HepG2 (cell line): ENCODE data around the gene TSSK2. TPM values are rescaled to one million over a fixed set of nuclear protein-coding genes. Genes with fewer than 3 reads are reported as not detected.

ENCODE experiments used
- ATAC-seq: fragments of 200-7000 bp; cut with Tn5 transposase; 3 replicates; pipeline ENCODE4 v1.9.1; 2020; ENCODE audit warnings: mild to moderate bottlenecking, moderate library complexity
- BruUV-seq: library from RNA; stranded (reverse); fragments of 400-500 nt; replicated peaks from 2 replicates; lab custom pipeline; 2021; lab: Mats Ljungman, UMichigan
- CTCF ChIA-PET: fragments of 300-600 bp; formaldehyde crosslinking; extraction: SDS; loops from one replicate; lab custom pipeline; 2021; ENCODE audit warnings: low total read pairs, inconsistent platforms, low intra/inter-chr PET ratio; lab: Yijun Ruan, JAX
- POLR2A ChIA-PET: fragments of 350-600 bp; sonication (Branson Sonifier 250); formaldehyde crosslinking; loops from one replicate; lab custom pipeline; 2020; ENCODE audit warnings: antibody characterized with exemption, inconsistent platforms; lab: Yijun Ruan, JAX
- DNase-seq: peaks from one replicate; pipeline ENCODE4 v3.0.0-alpha.2; 2015; ENCODE audit warnings: low spot score
- FAIRE-seq: peaks from 3 replicates; lab custom pipeline; 2011; peaks lifted over from hg19 to GRCh38; lab: Jason Lieb, UNC
- H2AFZ ChIP-seq: one replicate; pipeline ENCODE4 v1.6.1; 2011; ENCODE audit warnings: low read length, inconsistent platforms
- H3K27ac ChIP-seq: fragments of 300-600 bp; 3 replicates; pipeline ENCODE4 v1.8.0; 2011; ENCODE audit warnings: mixed run types, mild to moderate bottlenecking, mixed read lengths, low read length, inconsistent platforms; ENCODE audit not compliant: insufficient read depth; ENCODE audit errors: extremely low read length
- H3K27me3 ChIP-seq, 2 experiments: fragments of 200-600 bp in 1 of 2; 2 replicates in 1 of 2; 3 replicates in 1 of 2; pipeline versions ENCODE4 v1.6.0 to v1.8.0; 2011; ENCODE audit warnings: low read length in 2 of 2, mild to moderate bottlenecking in 2 of 2, moderate library complexity in 2 of 2, inconsistent platforms in 1 of 2; ENCODE audit not compliant: insufficient read depth in 2 of 2, control insufficient read depth in 1 of 2
- H3K36me3 ChIP-seq, 2 experiments: fragments of 200-600 bp in 1 of 2; replicated peaks in 1 of 2; 2 replicates in 1 of 2; 3 replicates in 1 of 2; pipeline versions ENCODE4 v1.5.1 to v1.8.0; 2011; ENCODE audit warnings: low read length in 2 of 2, inconsistent platforms in 1 of 2; ENCODE audit not compliant: insufficient read depth in 2 of 2, control insufficient read depth in 1 of 2
- H3K4me1 ChIP-seq: 2 replicates; pipeline ENCODE4 v1.5.1; 2012; ENCODE audit warnings: low read length, inconsistent platforms; ENCODE audit not compliant: insufficient read depth
- H3K4me2 ChIP-seq: 2 replicates; pipeline ENCODE4 v1.6.0; 2011; ENCODE audit warnings: low read depth, low read length, inconsistent platforms
- H3K4me3 ChIP-seq, 3 experiments: fragments of 200-600 bp in 1 of 3; sonication (generic), shearing (Covaris generic) in 1 of 3; replicated peaks in 1 of 3; 2 replicates each; pipeline ENCODE4 v1.5.1; 2011 to 2016; ENCODE audit warnings: low read length in 3 of 3, inconsistent platforms in 2 of 3, low read depth in 2 of 3, mild to moderate bottlenecking in 2 of 3, control low read depth in 1 of 3, mixed read lengths in 1 of 3; ENCODE audit not compliant: insufficient read depth in 1 of 3
- H3K79me2 ChIP-seq: one replicate; pipeline ENCODE4 v1.6.1; 2011; ENCODE audit warnings: low read length, inconsistent platforms; ENCODE audit not compliant: insufficient read depth
- H3K9ac ChIP-seq: 2 replicates; pipeline ENCODE4 v1.6.0; 2011; ENCODE audit warnings: mild to moderate bottlenecking, low read depth, low read length, inconsistent platforms; ENCODE audit not compliant: insufficient read depth
- H3K9me3 ChIP-seq: 2 replicates; pipeline ENCODE4 v1.5.1; 2012; ENCODE audit warnings: mild to moderate bottlenecking, low read length
- H4K20me1 ChIP-seq: 2 replicates; pipeline ENCODE4 v1.6.0; 2011; ENCODE audit warnings: inconsistent platforms, mild to moderate bottlenecking, low read length, moderate library complexity; ENCODE audit not compliant: insufficient read depth
- FOXK1 ChIP-seq: sonication (generic); formaldehyde crosslinking; IDR thresholded peaks from 2 replicates; pipeline ENCODE4 v1.4.0; 2020; ENCODE audit warnings: low read depth, missing genetic modification reagents, borderline replicate concordance
- IRF1 ChIP-seq: sonication (generic); formaldehyde crosslinking; IDR thresholded peaks from 2 replicates; pipeline ENCODE4 v1.4.0; 2020; ENCODE audit warnings: low read depth, mild to moderate bottlenecking, missing genetic modification reagents
- JUND ChIP-seq: sonication (generic); formaldehyde crosslinking; IDR thresholded peaks from 2 replicates; pipeline ENCODE4 v1.8.0; 2022; ENCODE audit warnings: mild to moderate bottlenecking, missing genetic modification reagents
- LBX2 ChIP-seq: sonication (generic); formaldehyde crosslinking; IDR thresholded peaks from 2 replicates; pipeline ENCODE4 v1.5.0; 2020; ENCODE audit warnings: missing genetic modification reagents, mild to moderate bottlenecking, borderline replicate concordance
- PRDM15 ChIP-seq: sonication (generic); formaldehyde crosslinking; IDR thresholded peaks from 2 replicates; pipeline ENCODE4 v1.4.0; 2020; ENCODE audit warnings: missing genetic modification reagents
- PRMT3 ChIP-seq: sonication (generic); formaldehyde crosslinking; IDR thresholded peaks from 2 replicates; pipeline ENCODE4 v1.8.1; 2022; ENCODE audit warnings: low read depth, mild to moderate bottlenecking, moderate library complexity, missing genetic modification reagents, borderline replicate concordance
- RARA ChIP-seq: IDR thresholded peaks from 2 replicates; pipeline ENCODE4 v1.6.1; 2016; ENCODE audit warnings: missing genetic modification reagents, missing compliant biosample characterization
- SKIL ChIP-seq: sonication (generic); formaldehyde crosslinking; IDR thresholded peaks from 2 replicates; pipeline ENCODE4 v1.8.0; 2022; ENCODE audit warnings: missing genetic modification reagents, mild to moderate bottlenecking, moderate library complexity, borderline replicate concordance
- SMAD1 ChIP-seq: sonication (generic); formaldehyde crosslinking; IDR thresholded peaks from 2 replicates; pipeline ENCODE4 v1.4.0; 2020; ENCODE audit warnings: missing genetic modification reagents, low read depth, mild to moderate bottlenecking, borderline replicate concordance
- UBTF ChIP-seq: sonication (generic); formaldehyde crosslinking; IDR thresholded peaks from 2 replicates; pipeline ENCODE4 v1.4.0; 2020; ENCODE audit warnings: mild to moderate bottlenecking, missing genetic modification reagents
- ZBTB20 ChIP-seq: sonication (generic); formaldehyde crosslinking; IDR thresholded peaks from 2 replicates; pipeline ENCODE4 v1.8.1; 2023; ENCODE audit warnings: missing genetic modification reagents, low read depth, mild to moderate bottlenecking, borderline replicate concordance
- ZNF460 ChIP-seq: sonication (generic); formaldehyde crosslinking; IDR thresholded peaks from 2 replicates; pipeline ENCODE4 v1.5.1; 2020; ENCODE audit warnings: missing genetic modification reagents, mild to moderate bottlenecking, borderline replicate concordance
- ZSCAN31 ChIP-seq: sonication (generic); formaldehyde crosslinking; IDR thresholded peaks from 2 replicates; pipeline ENCODE4 v1.5.0; 2020; ENCODE audit warnings: low read depth, mild to moderate bottlenecking, missing genetic modification reagents
- WGBS: methylation state at CpG from one replicate; pipeline ENCODE4 v1.1.6; 2017; ENCODE audit warnings: low lambda C conversion rate; 5-methylcytosine and 5-hydroxymethylcytosine counted together
- in situ Hi-C: cut with HindIII; loops from 2 replicates; pipeline ENCODE4 v1.10.0; 2017; ENCODE audit warnings: low pct_unique_long_range_greater_than_20kb; ENCODE audit not compliant: extremely low pct_ligation_motif_present
- intact Hi-C: fragments of 100-400 bp; cut with micrococcal nuclease; formaldehyde crosslinking; loops from one replicate; pipeline ENCODE4 v1.10.0; 2022; ENCODE audit not compliant: unreplicated experiment
- polyA plus RNA-seq, 8 experiments: library from polyadenylated mRNA; depleted of rRNA in 3 of 8; stranded (reverse) in 7 of 8; unstranded in 1 of 8; fragments of >200 nt; fragmentation: Illumina TruSeq in 4 of 8; extraction: Trizol in 4 of 8; gene quantifications; 2 replicates each; pipeline versions ENCODE4 v1.2.1 to v1.2.3, GENCODE V29; 2011 to 2016; ENCODE audit warnings: low read depth in 4 of 8, missing spikeins in 1 of 8, mixed read lengths in 1 of 8; ENCODE audit not compliant: insufficient read depth in 1 of 8
- total RNA-seq, 5 experiments: library from RNA; depleted of rRNA; stranded (reverse); fragments of >200 nt; fragmentation: Illumina TruSeq; extraction: Trizol; gene quantifications; 2 replicates each; pipeline ENCODE4 v1.2.3, GENCODE V29; 2016; ENCODE audit warnings: low read depth in 1 of 5

The TSSK2 gene
- total and polyA plus RNA-seq, 2 of the 13 experiments (the other 11 are each of a cell fraction or from before 2014, with no cell fraction given): not detected

GRCh38 chr22:19175026-19175601 is 44.0 kb downstream of the TSSK2 start:
- ATAC-seq (no peak), FAIRE-seq (no peak), DNase-seq (no peak)
- Histone ChIP-seq H2AFZ (no peak overlapping the region), H3K4me2 (peak overlapping the region; percentile 96), H3K4me3 (no peak overlapping the region; a peak in 1 of 6 replicates), H3K27me3 (peaks cover 1 to 5% of the 10 kb centered on the region in 2 experiments; a peak in 2 of 5 replicates), H4K20me1 (peaks cover 29% of the 10 kb centered on the region), H3K4me1 (peaks cover 65% of the 10 kb centered on the region), H3K9ac (peak overlapping the region; percentile 94; the same call in 1 of the 2 replicates), H3K36me3 (peaks cover 3 to 15% of the 10 kb centered on the region in 2 experiments; a peak in 3 of 5 replicates), H3K27ac (peak overlapping the region; percentile 80), H3K79me2 (peaks cover 41% of the 10 kb centered on the region), H3K9me3 (no peaks in the 10 kb centered on the region)
- CTCF ChIA-PET: no interaction called here
- in situ Hi-C loops (no loop called here), intact Hi-C loops (loop anchor here (5.0 kb wide), 1 partner anchor 257 kb away; the partner anchor contains the start of genes HIRA and MRPL40)
- no TSS peak for BruUV-seq
- 94% methylated on average over 3 of the region's 7 CpGs for WGBS
- POLR2A ChIA-PET: interaction anchor here (1.1 kb wide), 1 partner anchor 56 kb away, joined by 3 read pairs; no protein-coding TSS in a partner anchor
- TF ChIP-seq JUND (CRISPR knock-in tag) (no peak), UBTF (CRISPR knock-in tag) (no peak), IRF1 (CRISPR knock-in tag) (no peak), RARA (CRISPR knock-in tag) (no peak), PRDM15 (no peak), ZNF460 (CRISPR knock-in tag) (no peak), SKIL (no peak), ZBTB20 (no peak), LBX2 (CRISPR knock-in tag) (no peak), FOXK1 (CRISPR knock-in tag) (no peak), SMAD1 (CRISPR knock-in tag) (no peak), ZSCAN31 (CRISPR knock-in tag) (no peak), PRMT3 (no peak)
